GM18499 (cell line): ENCODE results near the gene TCF15.

Experiments
- ATAC-seq: cut with Tn5 transposase; IDR thresholded peaks from one replicate; pipeline ENCODE4 v1.9.1; 2021; ENCODE audit warnings: moderate number of reproducible peaks; ENCODE audit not compliant: insufficient read depth, unreplicated experiment

Gene TCF15

DNA sequence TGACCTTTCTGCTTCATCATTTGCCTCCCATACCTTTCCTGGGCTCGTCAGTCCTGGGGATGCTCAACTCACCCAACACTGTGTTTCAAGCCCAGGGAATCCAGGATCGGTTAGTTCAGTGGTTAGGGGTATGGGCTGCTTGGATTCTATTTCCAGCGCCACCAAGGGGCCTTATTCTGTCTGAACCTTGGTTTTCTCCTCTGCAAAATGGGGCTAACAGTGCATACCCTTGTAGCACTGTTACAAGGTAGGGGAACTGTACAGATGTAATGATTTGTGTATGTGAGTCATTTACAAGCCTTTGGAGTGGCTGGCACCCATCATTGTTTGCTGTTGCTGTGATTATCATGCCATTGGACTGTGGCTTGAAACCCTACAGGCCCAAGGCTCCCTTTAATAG is 52.0 kb downstream of the TCF15 start:
- ATAC-seq, result no peak

DNA sequence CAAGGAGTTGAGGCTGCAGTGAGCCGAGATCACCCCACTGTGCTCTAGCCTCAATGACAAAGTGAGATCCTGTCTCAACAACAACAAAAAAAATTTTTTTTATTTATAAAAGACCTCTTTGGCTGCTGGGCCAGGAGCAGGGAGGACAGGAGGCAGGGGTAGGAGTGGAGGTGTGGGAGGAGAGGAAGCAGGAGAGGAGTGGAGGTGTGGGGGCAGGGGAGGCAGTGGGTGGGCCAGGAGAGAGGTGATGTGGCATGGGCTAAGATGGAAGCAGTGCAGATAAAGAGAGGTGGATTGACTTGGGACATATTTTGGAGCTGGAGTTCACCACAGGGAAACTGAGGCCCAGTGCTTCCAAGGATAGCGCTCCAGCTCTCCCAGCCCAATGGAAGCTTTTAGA is 53.1 kb downstream of the TCF15 start:
- ATAC-seq, result no peak

DNA sequence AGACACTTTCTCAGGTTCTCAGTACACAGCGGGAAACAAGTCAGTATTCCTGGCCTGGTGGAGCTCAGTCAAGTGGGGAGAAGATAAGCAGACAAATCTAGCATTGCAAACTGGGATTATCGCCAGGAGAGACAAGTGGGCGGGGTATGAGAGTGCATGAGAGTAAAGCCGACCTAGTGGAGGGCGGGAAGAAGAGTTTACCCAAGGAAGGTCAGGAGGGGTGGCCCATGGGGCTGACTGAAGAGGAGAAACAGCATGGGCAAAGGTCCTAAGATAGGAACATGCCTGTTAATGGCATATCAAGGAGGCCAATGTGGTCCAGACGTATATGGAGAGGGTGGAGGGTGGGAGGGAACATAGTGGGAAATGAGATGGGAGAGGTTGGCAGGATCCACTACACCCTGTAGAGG is 54.1 kb downstream of the TCF15 start:
- ATAC-seq, result no peak
